ENCODE measurements around the gene UCN2.

UCN2 gene

DNA sequence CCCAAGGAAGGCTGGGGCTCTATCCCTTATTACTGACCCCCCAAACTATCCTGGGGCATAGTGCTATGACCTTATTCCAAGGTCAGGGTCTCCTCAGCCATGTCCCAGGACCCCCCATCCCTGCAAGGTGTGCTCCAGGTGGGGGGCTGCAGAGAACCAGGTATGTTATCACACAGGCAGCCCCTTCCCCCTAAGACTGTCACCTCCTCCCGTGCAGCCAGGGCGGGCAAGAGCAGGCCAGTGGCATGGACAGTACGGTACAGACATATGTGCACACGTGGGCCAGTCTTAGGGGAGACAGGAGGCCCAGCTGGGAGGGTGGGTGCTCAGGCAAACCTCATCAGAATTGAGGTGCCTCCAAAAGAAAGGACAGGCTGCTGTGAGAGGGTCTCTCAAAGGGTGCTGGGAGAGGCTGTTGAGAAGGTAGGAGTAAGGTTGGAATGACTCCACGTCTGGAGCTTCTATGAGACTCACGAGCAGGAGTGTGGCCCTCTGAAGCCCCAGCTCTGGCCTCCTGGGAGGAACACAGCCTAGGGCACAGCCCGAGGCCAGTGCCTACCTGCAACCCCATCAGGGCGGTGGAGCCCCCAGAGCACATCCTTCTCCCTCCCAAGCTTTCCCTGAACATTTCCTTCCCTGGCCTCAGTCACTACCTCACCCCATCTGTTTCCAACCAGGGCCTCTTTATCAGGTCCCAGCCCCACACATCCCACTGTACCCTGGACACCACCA is 33.3 kb upstream of the UCN2 start:
- H3K36me3 ChIP-seq (ENCODE audit: control insufficient read depth, insufficient read depth, low read length, severe bottlenecking): peaks cover 42% of the 10 kb centered on the region
- no peaks in the 10 kb centered on the region for H3K27me3 ChIP-seq (replicated peaks; ENCODE audit: control insufficient read depth, insufficient read depth, low read length)
- peaks cover 43% of the 10 kb centered on the region for H3K4me1 ChIP-seq (ENCODE audit: control insufficient read depth, insufficient read depth, low read length)
- H3K9ac ChIP-seq (ENCODE audit: low read length): no peak overlapping the region
- H3K9me3 ChIP-seq (ENCODE audit: control insufficient read depth, low read length): no peaks in the 10 kb centered on the region
- no peak for DNase-seq (ENCODE audit: low read depth)
- no peak overlapping the region for H3K4me3 ChIP-seq (ENCODE audit: low read length)

DNA sequence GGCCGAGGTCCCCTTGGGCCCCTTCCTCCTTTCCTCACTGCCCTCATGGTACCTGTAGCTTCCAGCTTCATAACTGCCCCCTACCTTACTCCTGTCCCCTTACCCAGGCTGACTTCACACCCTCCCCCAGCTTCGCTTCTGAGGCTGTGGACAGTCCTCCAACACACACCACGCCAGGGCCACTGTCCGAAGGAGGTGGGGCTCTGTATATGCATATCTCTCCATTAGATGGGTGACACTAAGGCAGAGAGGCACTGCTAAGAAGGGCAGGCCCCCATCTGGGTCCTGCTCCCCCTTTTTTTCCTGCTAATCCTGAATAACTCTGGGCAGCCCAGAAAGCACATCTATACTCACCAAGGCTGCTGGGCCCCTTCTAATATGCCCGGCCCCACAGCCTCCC is 32.6 kb upstream of the UCN2 start:
- Histone ChIP-seq H3K27me3 (replicated peaks; ENCODE audit: control insufficient read depth, insufficient read depth, low read length) (no peaks in the 10 kb centered on the region), H3K9me3 (ENCODE audit: control insufficient read depth, low read length) (no peaks in the 10 kb centered on the region), H3K4me3 (ENCODE audit: low read length) (no peak overlapping the region), H3K4me1 (ENCODE audit: control insufficient read depth, insufficient read depth, low read length) (peaks cover 43% of the 10 kb centered on the region), H3K36me3 (ENCODE audit: control insufficient read depth, insufficient read depth, low read length, severe bottlenecking) (peaks cover 35% of the 10 kb centered on the region), H3K9ac (ENCODE audit: low read length) (no peak overlapping the region)
- no peak for DNase-seq (ENCODE audit: low read depth)

DNA sequence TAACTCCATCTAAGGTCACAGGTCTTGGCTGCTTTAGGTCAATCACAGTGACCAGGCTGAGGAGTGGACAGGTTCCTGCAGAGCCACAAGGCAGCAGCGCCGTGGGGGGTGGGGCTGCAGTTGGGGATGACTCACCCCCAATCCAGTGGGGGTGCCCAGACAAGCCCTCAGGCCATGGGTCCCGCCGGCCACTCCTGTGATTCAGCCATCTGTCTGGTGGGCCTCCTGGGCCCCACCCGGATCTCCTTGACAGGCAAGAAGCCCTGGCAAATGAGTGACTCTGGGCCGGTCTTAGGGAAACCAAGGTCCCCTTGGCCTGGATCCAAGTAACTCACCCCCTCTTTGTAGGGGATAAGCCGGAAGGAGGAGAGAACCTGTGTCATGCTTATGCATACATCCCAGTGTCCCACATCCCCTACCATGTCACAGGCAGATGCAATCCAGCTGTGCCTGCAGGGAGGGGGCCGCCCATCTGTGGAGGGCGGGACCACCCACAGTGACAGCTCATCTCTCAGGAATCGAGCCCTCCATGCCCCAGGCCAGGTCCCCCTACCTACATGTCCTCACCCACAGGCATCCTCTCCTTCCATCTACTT is 32.0 kb upstream of the UCN2 start:
- no peaks in the 10 kb centered on the region for H3K27me3 ChIP-seq (replicated peaks; ENCODE audit: control insufficient read depth, insufficient read depth, low read length)
- DNase-seq (ENCODE audit: low read depth): peak; percentile 94
- H3K9ac ChIP-seq (ENCODE audit: low read length): no peak overlapping the region
- peaks cover 30% of the 10 kb centered on the region for H3K36me3 ChIP-seq (ENCODE audit: control insufficient read depth, insufficient read depth, low read length, severe bottlenecking)
- no peaks in the 10 kb centered on the region for H3K9me3 ChIP-seq (ENCODE audit: control insufficient read depth, low read length)
- peaks cover 43% of the 10 kb centered on the region for H3K4me1 ChIP-seq (ENCODE audit: control insufficient read depth, insufficient read depth, low read length)
- peak overlapping the region; percentile 6 for H3K4me3 ChIP-seq (ENCODE audit: low read length)

DNA sequence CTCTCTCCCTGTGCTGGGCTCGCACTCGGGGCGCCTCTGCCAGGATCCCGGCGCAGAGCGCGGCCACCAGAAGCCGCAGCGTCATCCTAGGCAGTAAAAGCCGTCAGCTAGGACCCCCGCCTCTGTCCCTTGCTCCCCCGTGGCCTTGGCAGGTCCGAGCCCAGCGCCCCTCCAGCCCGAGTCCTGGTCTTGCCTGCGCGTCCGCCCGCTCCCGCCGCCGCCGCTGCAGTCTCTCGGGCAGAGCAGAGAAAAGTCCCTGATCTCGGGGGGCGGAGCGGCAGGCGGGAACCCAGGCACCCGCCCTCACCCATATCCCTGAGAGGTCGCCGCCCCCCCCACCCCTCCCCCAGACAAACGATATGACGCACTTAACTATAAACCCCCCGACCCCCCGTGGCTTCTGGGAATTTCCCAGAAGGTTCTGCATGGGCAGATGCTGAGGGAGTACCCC is 31.5 kb upstream of the UCN2 start, which contains the start of gene COL7A1:
COL7A1 (minus strand) TSS at position 255 of the 451 bp plus-strand sequence; CDS start at position 85, 170 bp downstream.
- peak within 1 kb of the TSS; percentile 77 for H3K9ac ChIP-seq (ENCODE audit: low read length)
- H3K4me1 ChIP-seq (ENCODE audit: control insufficient read depth, insufficient read depth, low read length): peaks cover 43% of the 10 kb centered on the region
- H3K27me3 ChIP-seq (replicated peaks; ENCODE audit: control insufficient read depth, insufficient read depth, low read length): no peaks in the 10 kb centered on the region
- peaks cover 25% of the 10 kb centered on the region for H3K36me3 ChIP-seq (ENCODE audit: control insufficient read depth, insufficient read depth, low read length, severe bottlenecking)
- H3K4me3 ChIP-seq (ENCODE audit: low read length): peak within 1 kb of the TSS; percentile 71
- peak; percentile 35 for DNase-seq (ENCODE audit: low read depth)
- H3K9me3 ChIP-seq (ENCODE audit: control insufficient read depth, low read length): no peaks in the 10 kb centered on the region

DNA sequence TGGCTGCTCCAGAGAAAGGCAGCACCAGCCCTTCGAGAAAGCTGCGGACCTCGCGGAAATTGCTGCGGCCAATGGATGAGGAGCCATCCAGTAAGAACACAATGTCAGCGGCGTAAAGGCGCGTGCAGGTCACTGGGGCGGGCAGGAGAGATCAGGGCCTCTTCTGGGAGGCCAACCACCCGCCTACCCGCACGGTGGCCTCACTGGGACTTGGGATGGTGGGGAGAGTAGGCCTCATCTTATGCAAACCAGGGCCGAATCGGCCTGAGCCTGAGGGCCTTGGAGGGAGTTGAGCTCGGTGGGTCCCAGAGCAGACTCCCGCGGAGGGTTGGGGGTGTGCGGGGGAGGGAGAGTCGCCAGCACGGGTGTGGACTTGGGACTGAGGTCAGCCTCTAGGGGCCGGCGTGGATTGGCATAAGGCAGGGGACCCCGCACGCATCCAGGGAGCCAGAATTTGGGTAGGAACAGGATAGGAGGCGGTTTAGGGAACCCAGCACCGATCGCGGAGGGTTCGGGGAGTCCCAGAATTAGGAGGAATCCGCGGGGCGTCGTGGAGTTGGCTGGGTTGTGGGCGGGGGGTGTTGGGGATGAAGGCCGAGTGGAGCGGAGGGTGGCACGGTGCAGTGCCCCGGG is 31.0 kb upstream of the UCN2 start:
- Histone ChIP-seq H3K9me3 (ENCODE audit: control insufficient read depth, low read length) (no peaks in the 10 kb centered on the region), H3K36me3 (ENCODE audit: control insufficient read depth, insufficient read depth, low read length, severe bottlenecking) (peaks cover 19% of the 10 kb centered on the region), H3K4me1 (ENCODE audit: control insufficient read depth, insufficient read depth, low read length) (peaks cover 42% of the 10 kb centered on the region), H3K27me3 (replicated peaks; ENCODE audit: control insufficient read depth, insufficient read depth, low read length) (no peaks in the 10 kb centered on the region), H3K9ac (ENCODE audit: low read length) (peak overlapping the region; percentile 77), H3K4me3 (ENCODE audit: low read length) (peak overlapping the region; percentile 71)
- DNase-seq (ENCODE audit: low read depth): peak; percentile 29

DNA sequence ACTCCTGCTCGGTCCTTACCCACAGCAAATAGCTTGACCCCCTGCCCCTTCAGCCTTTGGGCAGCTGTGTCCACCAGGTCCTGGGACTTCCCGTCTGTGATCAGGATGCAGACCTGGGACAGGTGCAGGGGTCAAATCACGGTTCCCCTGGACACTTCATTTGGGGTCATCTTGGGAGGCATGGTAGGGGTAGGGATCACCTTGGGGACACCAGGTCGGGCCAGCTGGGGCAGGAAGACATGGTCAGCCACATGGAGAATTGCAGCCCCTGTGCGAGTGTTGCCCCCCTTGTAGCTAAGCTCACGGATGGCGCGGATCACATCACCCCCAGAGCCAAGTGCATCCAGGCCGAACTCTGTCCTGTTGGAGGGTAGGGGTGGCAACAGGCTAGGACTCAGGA is 29.8 kb upstream of the UCN2 start:
- DNase-seq (ENCODE audit: low read depth): no peak
- H3K4me3 ChIP-seq (ENCODE audit: low read length): no peak overlapping the region
- no peaks in the 10 kb centered on the region for H3K9me3 ChIP-seq (ENCODE audit: control insufficient read depth, low read length)
- H3K36me3 ChIP-seq (ENCODE audit: control insufficient read depth, insufficient read depth, low read length, severe bottlenecking): peaks cover 9% of the 10 kb centered on the region
- H3K4me1 ChIP-seq (ENCODE audit: control insufficient read depth, insufficient read depth, low read length): peaks cover 30% of the 10 kb centered on the region
- H3K9ac ChIP-seq (ENCODE audit: low read length): no peak overlapping the region
- no peaks in the 10 kb centered on the region for H3K27me3 ChIP-seq (replicated peaks; ENCODE audit: control insufficient read depth, insufficient read depth, low read length)

DNA sequence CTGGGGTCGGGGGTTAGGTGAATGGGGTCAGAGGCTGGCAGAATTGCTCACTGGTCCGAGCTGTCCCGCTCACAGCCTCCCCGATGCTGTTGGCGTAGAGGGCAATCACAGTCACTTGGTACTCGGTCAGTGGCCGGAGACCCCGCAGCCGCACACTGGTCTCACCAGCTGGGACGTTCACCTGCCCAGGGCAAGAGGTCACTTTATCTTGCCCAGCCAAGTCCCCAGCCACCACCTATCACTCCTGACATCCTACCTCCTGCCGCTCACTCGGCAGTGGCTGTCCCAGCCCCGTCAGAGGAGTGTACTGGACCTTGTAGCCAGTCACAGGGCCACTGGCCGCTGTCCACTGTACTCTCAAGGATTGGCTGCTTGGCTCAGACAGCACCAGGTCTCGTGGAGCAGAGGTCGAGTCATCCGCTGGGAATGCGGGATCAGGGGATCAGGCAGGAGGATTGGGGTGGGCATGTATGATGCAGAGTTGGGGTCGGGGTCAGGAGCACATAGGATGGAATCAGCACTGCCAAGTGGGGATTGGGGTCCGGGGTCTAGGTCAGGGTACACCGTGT is 29.0 kb upstream of the UCN2 start:
- Histone ChIP-seq H3K4me1 (ENCODE audit: control insufficient read depth, insufficient read depth, low read length) (peaks cover 23% of the 10 kb centered on the region), H3K27me3 (replicated peaks; ENCODE audit: control insufficient read depth, insufficient read depth, low read length) (no peaks in the 10 kb centered on the region), H3K9me3 (ENCODE audit: control insufficient read depth, low read length) (no peaks in the 10 kb centered on the region), H3K4me3 (ENCODE audit: low read length) (no peak overlapping the region), H3K36me3 (ENCODE audit: control insufficient read depth, insufficient read depth, low read length, severe bottlenecking) (peaks cover 2% of the 10 kb centered on the region), H3K9ac (ENCODE audit: low read length) (no peak overlapping the region)
- no peak for DNase-seq (ENCODE audit: low read depth)

DNA sequence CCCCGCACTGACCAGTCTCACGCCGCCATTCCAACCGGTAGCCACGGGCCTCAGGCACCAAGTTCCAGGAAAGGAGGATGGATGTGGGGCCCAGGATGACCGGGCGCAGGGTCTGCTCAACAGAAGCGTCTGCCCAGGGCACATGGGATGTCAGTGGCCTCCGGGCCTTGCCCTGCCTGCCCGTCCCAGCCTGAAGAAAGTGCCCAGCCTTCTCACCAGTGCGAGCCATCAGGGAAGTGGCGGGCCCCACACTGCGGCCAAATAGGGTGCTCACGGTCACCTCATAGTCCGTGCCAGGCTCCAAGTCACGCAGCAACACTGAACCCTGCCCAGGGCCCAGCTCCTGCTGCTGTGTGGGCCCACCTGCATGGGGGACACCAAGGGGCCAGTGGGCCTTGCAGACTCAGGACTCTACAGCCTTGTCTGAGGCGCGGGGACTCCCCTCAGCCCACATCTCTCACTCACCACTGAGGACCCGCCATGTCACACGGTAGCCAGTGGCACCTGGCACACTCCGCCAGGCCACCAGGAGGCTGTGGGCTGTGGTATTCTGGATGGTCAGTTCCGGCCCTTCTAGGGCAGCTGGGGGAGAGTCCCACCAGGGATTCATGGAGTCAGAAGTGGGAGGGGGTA is 28.4 kb upstream of the UCN2 start:
- Histone ChIP-seq H3K4me1 (ENCODE audit: control insufficient read depth, insufficient read depth, low read length) (peaks cover 22% of the 10 kb centered on the region), H3K4me3 (ENCODE audit: low read length) (no peak overlapping the region), H3K9ac (ENCODE audit: low read length) (no peak overlapping the region), H3K9me3 (ENCODE audit: control insufficient read depth, low read length) (no peaks in the 10 kb centered on the region), H3K27me3 (replicated peaks; ENCODE audit: control insufficient read depth, insufficient read depth, low read length) (no peaks in the 10 kb centered on the region), H3K36me3 (ENCODE audit: control insufficient read depth, insufficient read depth, low read length, severe bottlenecking) (no peaks in the 10 kb centered on the region)
- no peak for DNase-seq (ENCODE audit: low read depth)

DNA sequence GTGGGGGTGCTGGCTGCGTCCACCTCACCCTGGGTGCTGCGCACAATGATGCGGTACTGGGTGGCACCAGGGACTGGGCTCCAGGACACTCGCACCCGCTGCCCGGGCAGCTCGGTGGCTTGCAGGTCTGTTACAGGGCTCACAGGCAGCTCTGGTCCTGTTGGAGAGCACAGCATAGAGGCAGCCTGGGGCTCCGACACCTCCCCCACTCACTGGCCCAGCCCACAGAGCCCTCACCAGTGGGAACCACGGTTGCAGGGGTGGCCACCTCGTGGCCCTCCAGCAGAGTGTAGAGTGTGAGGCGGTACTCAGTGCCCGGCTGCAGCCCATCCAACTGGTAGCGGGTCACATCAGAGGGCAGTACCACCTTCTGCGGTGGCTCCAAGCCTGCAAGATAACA is 27.9 kb upstream of the UCN2 start:
- peaks cover 18% of the 10 kb centered on the region for H3K4me1 ChIP-seq (ENCODE audit: control insufficient read depth, insufficient read depth, low read length)
- no peaks in the 10 kb centered on the region for H3K9me3 ChIP-seq (ENCODE audit: control insufficient read depth, low read length)
- H3K27me3 ChIP-seq (replicated peaks; ENCODE audit: control insufficient read depth, insufficient read depth, low read length): no peaks in the 10 kb centered on the region
- H3K36me3 ChIP-seq (ENCODE audit: control insufficient read depth, insufficient read depth, low read length, severe bottlenecking): no peaks in the 10 kb centered on the region
- DNase-seq (ENCODE audit: low read depth): no peak
- no peak overlapping the region for H3K9ac ChIP-seq (ENCODE audit: low read length)
- no peak overlapping the region for H3K4me3 ChIP-seq (ENCODE audit: low read length)

DNA sequence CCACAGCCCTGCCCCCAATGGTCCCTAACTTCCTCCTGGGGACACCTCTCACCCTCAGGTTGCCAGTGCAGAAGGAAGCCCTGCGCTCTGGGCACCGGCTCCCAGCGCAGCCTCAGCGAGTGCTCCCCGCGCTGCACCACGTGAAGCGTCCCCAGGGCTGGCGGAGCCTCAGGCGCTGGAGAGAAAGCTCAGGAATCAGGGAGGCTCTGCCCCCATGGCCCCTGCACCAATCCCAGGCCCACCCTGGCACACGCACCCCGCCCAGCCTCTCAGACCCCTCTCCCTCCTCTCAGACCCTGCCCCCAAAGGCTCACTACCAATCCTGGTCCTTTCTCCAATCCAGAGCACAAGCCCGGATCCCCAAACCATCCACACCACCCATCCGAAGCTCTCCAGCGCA is 24.6 kb upstream of the UCN2 start:
- Histone ChIP-seq H3K9ac (ENCODE audit: low read length) (no peak overlapping the region), H3K9me3 (ENCODE audit: control insufficient read depth, low read length) (no peaks in the 10 kb centered on the region), H3K4me3 (ENCODE audit: low read length) (no peak overlapping the region), H3K27me3 (replicated peaks; ENCODE audit: control insufficient read depth, insufficient read depth, low read length) (no peaks in the 10 kb centered on the region), H3K36me3 (ENCODE audit: control insufficient read depth, insufficient read depth, low read length, severe bottlenecking) (peaks cover 6% of the 10 kb centered on the region), H3K4me1 (ENCODE audit: control insufficient read depth, insufficient read depth, low read length) (no peaks in the 10 kb centered on the region)
- no peak for DNase-seq (ENCODE audit: low read depth)

DNA sequence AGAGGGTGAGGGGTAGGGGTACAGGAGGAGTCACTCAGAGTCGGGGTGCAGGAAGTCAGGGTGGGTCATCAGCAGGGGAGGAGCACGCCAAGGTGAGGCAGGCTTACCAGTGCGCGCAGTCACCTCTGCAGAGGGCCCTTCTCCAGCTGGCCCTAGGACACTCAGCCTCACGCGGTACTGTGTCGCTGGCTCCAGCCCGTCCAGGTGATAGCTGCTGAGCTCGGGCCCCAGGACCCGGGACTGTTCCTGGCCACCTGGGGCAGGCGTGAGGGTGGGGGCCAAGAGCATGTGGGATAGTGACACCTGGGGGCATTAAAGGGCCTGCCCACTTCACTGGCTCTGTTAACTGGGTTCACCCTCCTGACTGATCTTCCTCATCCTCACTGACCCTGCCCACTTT is 24.1 kb upstream of the UCN2 start:
- DNase-seq (ENCODE audit: low read depth): no peak
- Histone ChIP-seq H3K4me1 (ENCODE audit: control insufficient read depth, insufficient read depth, low read length) (no peaks in the 10 kb centered on the region), H3K4me3 (ENCODE audit: low read length) (no peak overlapping the region), H3K36me3 (ENCODE audit: control insufficient read depth, insufficient read depth, low read length, severe bottlenecking) (peaks cover 6% of the 10 kb centered on the region), H3K9me3 (ENCODE audit: control insufficient read depth, low read length) (no peaks in the 10 kb centered on the region), H3K9ac (ENCODE audit: low read length) (no peak overlapping the region), H3K27me3 (replicated peaks; ENCODE audit: control insufficient read depth, insufficient read depth, low read length) (no peaks in the 10 kb centered on the region)

Measured in adipocyte (in vitro differentiated cells).